Bronchial epithelial cell (primary cell): ENCODE data around the gene STBD1. TPM values are rescaled to one million over a fixed set of nuclear protein-coding genes. Genes with fewer than 3 reads are reported as not detected.

Source experiments
- DNase-seq: peaks from one replicate; pipeline ENCODE4 v3.0.0-alpha.2; 2010; ENCODE audit warnings: low read depth
- FAIRE-seq: peaks from 2 replicates; lab custom pipeline; 2011; peaks lifted over from hg19 to GRCh38; lab: Jason Lieb, UNC
- H3K27me3 ChIP-seq: 2 replicates; pipeline ENCODE4 v1.5.1; 2011; ENCODE audit warnings: low read length; ENCODE audit not compliant: control insufficient read depth, insufficient read depth
- H3K36me3 ChIP-seq: 2 replicates; pipeline ENCODE4 v1.5.1; 2011; ENCODE audit warnings: low read length; ENCODE audit not compliant: control insufficient read depth, insufficient read depth
- H3K4me3 ChIP-seq: 2 replicates; pipeline ENCODE4 v1.5.1; 2011; ENCODE audit warnings: mild to moderate bottlenecking, low read depth, low read length, control low read depth
- total RNA-seq: library from RNA; depleted of rRNA; stranded (reverse); fragments of >200 nt; gene quantifications from 2 replicates; pipeline ENCODE4 v1.2.1, GENCODE V29; 2014
- TF ChIP-seq, protein P1 (sequence below): IDR thresholded peaks from 2 replicates; pipeline ENCODE4 v1.5.1; 2011; ENCODE audit warnings: mild to moderate bottlenecking, moderate library complexity, low read length, control low read depth, inconsistent platforms; ENCODE audit not compliant: insufficient read depth, severe bottlenecking

STBD1 gene
- total RNA-seq, 1 donor from 2014 or later: 10.0 TPM

- no peaks in the 10 kb centered on the region for H3K27me3 ChIP-seq
- TF ChIP-seq, protein P1, sequence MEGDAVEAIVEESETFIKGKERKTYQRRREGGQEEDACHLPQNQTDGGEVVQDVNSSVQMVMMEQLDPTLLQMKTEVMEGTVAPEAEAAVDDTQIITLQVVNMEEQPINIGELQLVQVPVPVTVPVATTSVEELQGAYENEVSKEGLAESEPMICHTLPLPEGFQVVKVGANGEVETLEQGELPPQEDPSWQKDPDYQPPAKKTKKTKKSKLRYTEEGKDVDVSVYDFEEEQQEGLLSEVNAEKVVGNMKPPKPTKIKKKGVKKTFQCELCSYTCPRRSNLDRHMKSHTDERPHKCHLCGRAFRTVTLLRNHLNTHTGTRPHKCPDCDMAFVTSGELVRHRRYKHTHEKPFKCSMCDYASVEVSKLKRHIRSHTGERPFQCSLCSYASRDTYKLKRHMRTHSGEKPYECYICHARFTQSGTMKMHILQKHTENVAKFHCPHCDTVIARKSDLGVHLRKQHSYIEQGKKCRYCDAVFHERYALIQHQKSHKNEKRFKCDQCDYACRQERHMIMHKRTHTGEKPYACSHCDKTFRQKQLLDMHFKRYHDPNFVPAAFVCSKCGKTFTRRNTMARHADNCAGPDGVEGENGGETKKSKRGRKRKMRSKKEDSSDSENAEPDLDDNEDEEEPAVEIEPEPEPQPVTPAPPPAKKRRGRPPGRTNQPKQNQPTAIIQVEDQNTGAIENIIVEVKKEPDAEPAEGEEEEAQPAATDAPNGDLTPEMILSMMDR: no peak
- H3K4me3 ChIP-seq: no peak overlapping the region
- no peak for DNase-seq
- H3K36me3 ChIP-seq: no peaks in the 10 kb centered on the region
- FAIRE-seq: no peak
Observed at GRCh38 chr4:76293772-76294171, 12.8 kb upstream of the STBD1 start.

DNA sequence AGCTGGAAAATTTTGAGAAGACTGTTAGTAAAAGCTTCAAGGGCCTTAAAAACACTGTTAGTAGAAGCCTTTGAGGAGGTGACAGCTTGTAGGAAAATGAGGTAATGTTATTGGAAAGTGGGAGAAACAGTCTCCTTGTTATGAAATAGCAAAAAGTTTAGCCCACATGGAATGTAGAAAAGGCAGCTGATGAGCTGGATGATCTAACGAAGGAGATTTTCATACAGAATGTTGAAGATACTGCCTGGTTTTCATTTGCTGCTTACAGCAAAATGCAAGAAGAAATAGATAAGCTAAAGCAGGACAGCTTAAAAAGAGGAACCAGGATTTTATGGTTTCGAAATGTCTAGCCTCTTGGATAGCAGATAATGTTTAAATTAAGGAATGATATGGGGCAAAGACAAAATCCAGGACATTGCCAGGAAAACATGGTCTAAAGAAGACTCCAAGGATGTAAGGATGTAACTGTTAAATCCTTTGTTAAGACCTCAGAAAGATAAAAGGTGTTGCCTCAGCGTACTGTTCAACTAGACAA lies 10.2 kb upstream of the STBD1 start:
- no peaks in the 10 kb centered on the region for H3K36me3 ChIP-seq
- TF ChIP-seq, protein P1: no peak
- DNase-seq (no peak), FAIRE-seq (no peak)
- H3K27me3 ChIP-seq: no peaks in the 10 kb centered on the region
- H3K4me3 ChIP-seq: no peak overlapping the region

GRCh38 chr4:76298227-76298626 lies 8.3 kb upstream of the STBD1 start:
- no peak overlapping the region for H3K4me3 ChIP-seq
- DNase-seq: no peak

GRCh38 chr4:76300012-76300411 lies 6.5 kb upstream of the STBD1 start:
- H3K4me3 ChIP-seq: no peak overlapping the region
- FAIRE-seq (no peak), DNase-seq (no peak)
- TF ChIP-seq, protein P1: no peak
- H3K27me3 ChIP-seq: no peaks in the 10 kb centered on the region
- H3K36me3 ChIP-seq: no peaks in the 10 kb centered on the region

More at GRCh38 chr4:76298227-76298626, 8.3 kb upstream of the STBD1 start:
- Histone ChIP-seq H3K27me3 (no peaks in the 10 kb centered on the region), H3K36me3 (no peaks in the 10 kb centered on the region)
- no peak for FAIRE-seq
- TF ChIP-seq, protein P1: no peak

GRCh38 chr4:76301068-76301774 lies 5.3 kb upstream of the STBD1 start:
- DNase-seq: peak; percentile 94
- TF ChIP-seq, protein P1: no peak
- FAIRE-seq: no peak
- no peaks in the 10 kb centered on the region for H3K27me3 ChIP-seq
- no peak overlapping the region for H3K4me3 ChIP-seq
- H3K36me3 ChIP-seq: no peaks in the 10 kb centered on the region
